ENCODE results near the gene CPO.
"Not testable (repeated sequence)": the region's sequence is repeated elsewhere in the genome, so short reads cannot be mapped to it uniquely, and the experiment has no call there.

DNA sequence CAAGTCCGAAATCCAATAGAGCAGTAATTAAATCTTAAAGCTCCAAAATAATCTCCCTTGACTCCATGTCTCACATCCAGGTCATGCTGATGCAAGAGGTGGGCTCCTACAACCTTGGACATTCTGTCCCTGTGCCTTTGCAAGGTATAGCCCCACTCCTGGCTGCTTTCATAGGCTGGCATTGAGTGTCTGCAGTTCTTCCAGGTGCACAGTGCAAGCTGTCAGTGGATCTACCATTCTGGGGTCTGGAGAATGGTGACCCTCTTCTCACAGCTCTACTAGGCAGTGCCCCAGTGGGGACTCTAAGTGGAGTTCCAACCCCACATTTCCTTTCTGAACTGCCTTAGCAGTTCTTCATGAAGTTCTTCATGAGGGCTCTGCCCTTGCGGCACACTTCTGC, 14.1 kb downstream of the CPO start:
- TF ChIP-seq POLR2AphosphoS5, POLR2A (IDR thresholded peaks at IDR 0.05): not testable (repeated sequence)
- TF ChIP-seq, protein P1, sequence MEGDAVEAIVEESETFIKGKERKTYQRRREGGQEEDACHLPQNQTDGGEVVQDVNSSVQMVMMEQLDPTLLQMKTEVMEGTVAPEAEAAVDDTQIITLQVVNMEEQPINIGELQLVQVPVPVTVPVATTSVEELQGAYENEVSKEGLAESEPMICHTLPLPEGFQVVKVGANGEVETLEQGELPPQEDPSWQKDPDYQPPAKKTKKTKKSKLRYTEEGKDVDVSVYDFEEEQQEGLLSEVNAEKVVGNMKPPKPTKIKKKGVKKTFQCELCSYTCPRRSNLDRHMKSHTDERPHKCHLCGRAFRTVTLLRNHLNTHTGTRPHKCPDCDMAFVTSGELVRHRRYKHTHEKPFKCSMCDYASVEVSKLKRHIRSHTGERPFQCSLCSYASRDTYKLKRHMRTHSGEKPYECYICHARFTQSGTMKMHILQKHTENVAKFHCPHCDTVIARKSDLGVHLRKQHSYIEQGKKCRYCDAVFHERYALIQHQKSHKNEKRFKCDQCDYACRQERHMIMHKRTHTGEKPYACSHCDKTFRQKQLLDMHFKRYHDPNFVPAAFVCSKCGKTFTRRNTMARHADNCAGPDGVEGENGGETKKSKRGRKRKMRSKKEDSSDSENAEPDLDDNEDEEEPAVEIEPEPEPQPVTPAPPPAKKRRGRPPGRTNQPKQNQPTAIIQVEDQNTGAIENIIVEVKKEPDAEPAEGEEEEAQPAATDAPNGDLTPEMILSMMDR (IDR thresholded peaks at IDR 0.05): not testable (repeated sequence)
